H9 (cell line): Measurements from ENCODE around the gene SLC12A4. TPM values are rescaled to one million over a fixed set of nuclear protein-coding genes. Genes with fewer than 3 reads are reported as not detected.

ENCODE experiments used
- DNase-seq: peaks from one replicate; pipeline ENCODE4 v3.0.0-alpha.2; 2017
- H2AFZ ChIP-seq: one replicate; pipeline ENCODE4 v1.6.1; 2013; ENCODE audit warnings: mild to moderate bottlenecking, low read length, control low read depth, moderate library complexity
- H2AK5ac ChIP-seq: 2 replicates; pipeline ENCODE4 v1.6.1; 2013; ENCODE audit warnings: low read length, control low read depth, mixed read lengths; ENCODE audit not compliant: insufficient read length
- H2BK120ac ChIP-seq: one replicate; pipeline ENCODE4 v1.6.1; 2013; ENCODE audit warnings: low read depth, mild to moderate bottlenecking, low read length, control low read depth, inconsistent platforms; ENCODE audit not compliant: poor library complexity, severe bottlenecking
- H2BK12ac ChIP-seq: 2 replicates; pipeline ENCODE4 v1.6.1; 2013; ENCODE audit warnings: low read length, control low read depth, mixed read lengths, low read depth; ENCODE audit not compliant: insufficient read length
- H2BK15ac ChIP-seq: 2 replicates; pipeline ENCODE4 v1.6.1; 2013; ENCODE audit warnings: low read depth, low read length, control low read depth
- H2BK20ac ChIP-seq: one replicate; pipeline ENCODE4 v1.6.1; 2013; ENCODE audit warnings: low read depth, mild to moderate bottlenecking, low read length, control low read depth, inconsistent platforms; ENCODE audit not compliant: poor library complexity, severe bottlenecking
- H2BK5ac ChIP-seq: 2 replicates; pipeline ENCODE4 v1.6.1; 2013; ENCODE audit warnings: low read length, control low read depth, mixed read lengths; ENCODE audit not compliant: insufficient read length
- H3K14ac ChIP-seq: 2 replicates; pipeline ENCODE4 v1.6.1; 2013; ENCODE audit warnings: low read length, control low read depth; ENCODE audit not compliant: insufficient read depth
- H3K18ac ChIP-seq: 2 replicates; pipeline ENCODE4 v1.6.1; 2013; ENCODE audit warnings: low read depth, mild to moderate bottlenecking, mixed read lengths, low read length, control low read depth; ENCODE audit not compliant: insufficient read length
- H3K23ac ChIP-seq: 2 replicates; pipeline ENCODE4 v1.6.1; 2013; ENCODE audit warnings: low read length, control low read depth, mixed read lengths, low read depth; ENCODE audit not compliant: insufficient read length
- H3K23me2 ChIP-seq: 2 replicates; pipeline ENCODE4 v1.6.1; 2013; ENCODE audit warnings: low read depth, mild to moderate bottlenecking, mixed read lengths, low read length, control low read depth; ENCODE audit not compliant: insufficient read length, poor library complexity, severe bottlenecking
- H3K27ac ChIP-seq: 2 replicates; pipeline ENCODE4 v1.5.1; 2013; ENCODE audit warnings: low read length, control low read depth, mixed read lengths, low read depth; ENCODE audit not compliant: insufficient read length
- H3K27me3 ChIP-seq: 2 replicates; pipeline ENCODE4 v1.6.1; 2013; ENCODE audit warnings: low read length, control low read depth, inconsistent platforms; ENCODE audit not compliant: insufficient read depth
- H3K4ac ChIP-seq: 2 replicates; pipeline ENCODE4 v1.6.1; 2013; ENCODE audit warnings: low read depth, mild to moderate bottlenecking, control low read depth, inconsistent platforms, low read length, moderate library complexity
- H3K4me1 ChIP-seq: 2 replicates; pipeline ENCODE4 v1.6.1; 2013; ENCODE audit warnings: low read length, control low read depth, inconsistent platforms; ENCODE audit not compliant: insufficient read depth
- H3K4me2 ChIP-seq: 2 replicates; pipeline ENCODE4 v1.6.1; 2013; ENCODE audit warnings: low read length, control low read depth, mixed read lengths; ENCODE audit not compliant: insufficient read length, insufficient read depth
- H3K56ac ChIP-seq: 2 replicates; pipeline ENCODE4 v1.6.1; 2013; ENCODE audit warnings: low read depth, mild to moderate bottlenecking, mixed read lengths, low read length, control low read depth; ENCODE audit not compliant: insufficient read length
- H3K79me1 ChIP-seq: 2 replicates; pipeline ENCODE4 v1.6.1; 2013; ENCODE audit warnings: low read depth, mild to moderate bottlenecking, moderate library complexity, low read length, control low read depth, inconsistent platforms; ENCODE audit not compliant: insufficient read depth, poor library complexity, severe bottlenecking
- H3K79me2 ChIP-seq: 2 replicates; pipeline ENCODE4 v1.6.1; 2013; ENCODE audit warnings: low read length, control low read depth, inconsistent platforms; ENCODE audit not compliant: insufficient read depth
- H3K9ac ChIP-seq: 2 replicates; pipeline ENCODE4 v1.6.1; 2013; ENCODE audit warnings: low read length, control low read depth, mixed read lengths; ENCODE audit not compliant: insufficient read length; ENCODE audit errors: extremely low read depth
- H3K9me3 ChIP-seq: one replicate; pipeline ENCODE4 v1.6.1; 2013; ENCODE audit warnings: low read depth, low read length, inconsistent platforms; ENCODE audit not compliant: control insufficient read depth
- H3T11ph ChIP-seq: one replicate; pipeline ENCODE4 v1.6.1; 2013; ENCODE audit warnings: mild to moderate bottlenecking, low read length, control low read depth, inconsistent platforms
- H4K20me1 ChIP-seq: one replicate; pipeline ENCODE4 v1.6.1; 2013; ENCODE audit not compliant: control insufficient read depth, insufficient read length, insufficient read depth
- H4K5ac ChIP-seq: 2 replicates; pipeline ENCODE4 v1.6.1; 2013; ENCODE audit warnings: low read depth, mild to moderate bottlenecking, mixed read lengths, low read length, control low read depth; ENCODE audit not compliant: insufficient read length
- H4K8ac ChIP-seq: replicated peaks from 2 replicates; pipeline ENCODE4 v1.6.1; 2013; ENCODE audit warnings: low read length, control low read depth, mixed read lengths, low read depth; ENCODE audit not compliant: insufficient read length
- H4K91ac ChIP-seq: 2 replicates; pipeline ENCODE4 v1.6.1; 2013; ENCODE audit warnings: low read depth, mild to moderate bottlenecking, moderate library complexity, mixed read lengths, low read length, control low read depth; ENCODE audit not compliant: insufficient read length
- H3K27ac Mint-ChIP-seq, 3 experiments: 2 replicates in 2 of 3; 3 replicates in 1 of 3; pipeline ENCODE4 v1.8.0; 2020 to 2021; ENCODE audit warnings: mixed read lengths in 3 of 3, mild to moderate bottlenecking in 1 of 3, moderate library complexity in 1 of 3
- H3K27me3 Mint-ChIP-seq: 2 replicates; pipeline ENCODE4 v1.8.0; 2021; ENCODE audit warnings: low read depth, mild to moderate bottlenecking, moderate library complexity, mixed read lengths
- H3K36me3 Mint-ChIP-seq, 3 experiments: 2 replicates in 2 of 3; 3 replicates in 1 of 3; pipeline ENCODE4 v1.8.0; 2020 to 2021; ENCODE audit warnings: low read depth in 3 of 3, mixed read lengths in 3 of 3; ENCODE audit not compliant: insufficient read depth in 1 of 3
- H3K4me1 Mint-ChIP-seq, 2 experiments: 2 replicates each; pipeline ENCODE4 v1.8.0; 2020; ENCODE audit warnings: mixed read lengths in 2 of 2
- H3K4me3 Mint-ChIP-seq, 2 experiments: 2 replicates in 1 of 2; 3 replicates in 1 of 2; pipeline ENCODE4 v1.8.0; 2020 to 2021; ENCODE audit warnings: mild to moderate bottlenecking in 2 of 2, mixed read lengths in 2 of 2, moderate library complexity in 1 of 2
- H3K9me3 Mint-ChIP-seq, 2 experiments: 2 replicates in 1 of 2; 3 replicates in 1 of 2; pipeline ENCODE4 v1.8.0; 2020; ENCODE audit warnings: mild to moderate bottlenecking in 2 of 2, mixed read lengths in 2 of 2, moderate library complexity in 1 of 2
- WGBS: extraction: QIAGEN DNeasy Blood & Tissue Kit; methylation state at CpG from one replicate; pipeline ENCODE4 v1.1.7; 2013; ENCODE audit warnings: missing lambda C conversion rate, low lambda C conversion rate, mixed read lengths; ENCODE audit not compliant: insufficient read length; ENCODE audit errors: extremely low coverage; 5-methylcytosine and 5-hydroxymethylcytosine counted together
- total RNA-seq: library from RNA; stranded (reverse); gene quantifications from 2 replicates; pipeline ENCODE4 v1.2.1, GENCODE V29; 2021
- TF ChIP-seq, protein P1 (sequence below): fragments of 200-600 bp; sonication (generic); conservative IDR thresholded peaks from 3 replicates; pipeline ENCODE4 v1.8.0; 2021; ENCODE audit warnings: antibody characterized with exemption, mild to moderate bottlenecking

SLC12A4 gene
- total RNA-seq, 1 experiment from 2014 or later: 46.7 TPM

DNA sequence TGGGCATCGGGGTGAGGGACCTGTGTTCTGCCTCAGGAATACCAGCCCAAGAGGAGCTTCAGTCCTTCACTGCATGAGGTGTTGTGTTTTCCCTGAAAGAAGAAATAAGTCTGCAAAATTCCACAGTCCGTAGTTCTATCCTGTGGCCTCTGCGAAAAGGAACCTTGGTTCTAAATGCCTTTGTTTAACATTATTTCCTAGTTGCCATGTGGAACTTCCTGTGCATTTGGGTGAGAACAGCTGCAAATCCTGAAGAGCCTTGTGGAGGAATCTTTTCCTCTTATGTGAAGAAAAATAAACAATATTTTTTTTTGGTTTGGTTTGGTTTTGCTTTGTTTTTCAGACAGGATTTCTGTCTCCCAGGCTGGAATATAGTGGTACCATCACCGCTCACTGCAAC, 65.6 kb downstream of the SLC12A4 start:
- Mint-ChIP-seq H3K27me3 (no peaks in the 10 kb centered on the region), H3K27ac (no peak overlapping the region; a peak in 1 of 7 replicates)

More for the DNA sequence above, 65.6 kb downstream of the SLC12A4 start:
- Mint-ChIP-seq H3K4me1 (peaks cover 0 to 3% of the 10 kb centered on the region in 2 experiments; a peak in 1 of 4 replicates), H3K4me3 (no peak overlapping the region), H3K9me3 (no peaks in the 10 kb centered on the region), H3K36me3 (peaks cover 4 to 12% (median 12%) of the 10 kb centered on the region in 3 experiments; a peak in 6 of 7 replicates)
- no peaks in the 10 kb centered on the region for H3K23me2 ChIP-seq
- no peak overlapping the region for H3K23ac ChIP-seq
- no peak overlapping the region for H2AFZ ChIP-seq
- WGBS: no CpG with 5 or more reads among the region's 4 CpGs
- H3K18ac ChIP-seq: no peak overlapping the region
- DNase-seq: no peak
- no peaks in the 10 kb centered on the region for H3K27me3 ChIP-seq
- no peak overlapping the region for H3T11ph ChIP-seq
- H3K4me2 ChIP-seq: no peak overlapping the region
- no peak overlapping the region for H3K27ac ChIP-seq
- H3K79me2 ChIP-seq: no peaks in the 10 kb centered on the region
- no peak overlapping the region for H3K14ac ChIP-seq
- no peaks in the 10 kb centered on the region for H3K4me1 ChIP-seq
- H2BK120ac ChIP-seq: no peak overlapping the region
- H3K9ac ChIP-seq: no peak overlapping the region
- H3K9me3 ChIP-seq: no peaks in the 10 kb centered on the region
- no peak overlapping the region for H2BK20ac ChIP-seq
- no peak overlapping the region for H2BK12ac ChIP-seq
- no peaks in the 10 kb centered on the region for H4K20me1 ChIP-seq
- H2BK15ac ChIP-seq: no peak overlapping the region
- no peak overlapping the region for H2AK5ac ChIP-seq
- H3K56ac ChIP-seq: no peak overlapping the region
- H2BK5ac ChIP-seq: no peak overlapping the region
- H3K4ac ChIP-seq: no peak overlapping the region
- TF ChIP-seq, protein P1, sequence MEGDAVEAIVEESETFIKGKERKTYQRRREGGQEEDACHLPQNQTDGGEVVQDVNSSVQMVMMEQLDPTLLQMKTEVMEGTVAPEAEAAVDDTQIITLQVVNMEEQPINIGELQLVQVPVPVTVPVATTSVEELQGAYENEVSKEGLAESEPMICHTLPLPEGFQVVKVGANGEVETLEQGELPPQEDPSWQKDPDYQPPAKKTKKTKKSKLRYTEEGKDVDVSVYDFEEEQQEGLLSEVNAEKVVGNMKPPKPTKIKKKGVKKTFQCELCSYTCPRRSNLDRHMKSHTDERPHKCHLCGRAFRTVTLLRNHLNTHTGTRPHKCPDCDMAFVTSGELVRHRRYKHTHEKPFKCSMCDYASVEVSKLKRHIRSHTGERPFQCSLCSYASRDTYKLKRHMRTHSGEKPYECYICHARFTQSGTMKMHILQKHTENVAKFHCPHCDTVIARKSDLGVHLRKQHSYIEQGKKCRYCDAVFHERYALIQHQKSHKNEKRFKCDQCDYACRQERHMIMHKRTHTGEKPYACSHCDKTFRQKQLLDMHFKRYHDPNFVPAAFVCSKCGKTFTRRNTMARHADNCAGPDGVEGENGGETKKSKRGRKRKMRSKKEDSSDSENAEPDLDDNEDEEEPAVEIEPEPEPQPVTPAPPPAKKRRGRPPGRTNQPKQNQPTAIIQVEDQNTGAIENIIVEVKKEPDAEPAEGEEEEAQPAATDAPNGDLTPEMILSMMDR: no peak
- no peaks in the 10 kb centered on the region for H3K79me1 ChIP-seq
- H4K5ac ChIP-seq: no peak overlapping the region
- H4K91ac ChIP-seq: no peak overlapping the region
- no peak overlapping the region for H4K8ac ChIP-seq
